HG03439 (cell line): ENCODE results near the gene STARD3.
A peak's percentile ranks its signal among the peaks of the same experiment; 100 is the strongest.
"Not testable (repeated sequence)": the region's sequence is repeated elsewhere in the genome, so short reads cannot be mapped to it uniquely, and the experiment has no call there.

Experiments
- ATAC-seq: cut with Tn5 transposase; IDR thresholded peaks from one replicate; pipeline ENCODE4 v1.9.1; 2021; ENCODE audit warnings: mild to moderate bottlenecking, moderate library complexity; ENCODE audit not compliant: unreplicated experiment

Gene STARD3

DNA sequence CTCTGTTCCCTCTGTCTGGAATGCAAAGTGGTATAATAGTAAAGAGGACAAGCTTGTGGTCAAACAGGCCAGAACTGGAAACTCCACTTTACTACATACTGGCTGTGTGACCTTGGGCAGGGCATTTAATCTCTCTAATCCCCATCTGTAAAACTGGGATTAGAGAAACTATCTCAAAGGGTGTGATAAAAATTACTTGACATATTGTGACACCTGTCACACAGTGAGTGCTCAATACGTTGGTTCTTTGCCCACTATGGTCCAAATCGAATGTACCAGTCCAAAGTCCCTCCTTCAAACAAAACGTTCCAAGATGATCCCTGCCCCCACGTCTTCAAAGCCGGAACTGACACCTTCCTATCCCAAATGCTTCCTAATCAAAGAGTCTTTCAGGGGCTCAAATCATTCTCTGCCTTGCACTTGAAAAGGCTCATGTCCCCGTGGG lies 50.2 kb downstream of the STARD3 start:
- no peak for ATAC-seq

DNA sequence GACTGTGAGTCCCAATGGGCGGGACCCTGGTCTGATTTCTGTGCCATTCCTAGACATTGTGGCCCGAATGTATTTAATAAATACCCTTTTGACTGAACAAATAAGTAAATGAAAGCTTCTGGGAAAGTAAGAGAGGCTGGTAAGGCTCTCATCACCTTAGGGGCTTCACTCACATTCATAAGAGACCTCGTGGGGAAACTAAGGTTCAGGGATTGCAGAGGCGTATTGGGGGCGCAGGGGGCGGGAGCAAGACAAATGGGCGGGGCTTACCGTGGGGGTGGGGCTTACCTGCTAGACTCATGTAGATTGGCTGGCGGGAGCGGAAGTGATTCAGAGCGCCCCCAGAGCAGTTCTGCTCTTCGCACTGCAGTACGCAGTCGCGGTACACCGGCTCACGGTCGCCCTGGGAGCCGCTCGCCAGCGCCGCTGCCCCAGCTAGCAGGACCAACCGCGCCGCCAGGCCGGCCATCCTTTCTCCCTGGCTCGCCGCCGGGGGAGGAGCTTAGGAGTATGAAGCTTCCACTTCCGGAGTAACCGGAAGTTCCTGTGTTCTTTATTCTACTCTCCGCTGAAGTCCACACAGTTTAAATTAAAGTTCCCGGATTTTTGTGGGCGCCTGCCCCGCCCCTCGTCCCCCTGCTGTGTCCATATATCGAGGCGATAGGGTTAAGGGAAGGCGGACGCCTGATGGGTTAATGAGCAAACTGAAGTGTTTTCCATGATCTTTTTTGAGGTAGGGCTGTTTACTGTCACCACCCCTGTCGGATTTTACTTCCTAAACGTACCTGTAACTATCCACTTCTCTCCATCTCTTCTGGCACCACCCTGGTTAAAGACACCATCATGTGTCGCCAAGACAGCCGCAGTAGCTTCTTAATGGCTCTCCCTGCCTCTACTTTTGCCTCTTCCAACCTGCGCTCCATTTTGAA lies 50.9 kb downstream of the STARD3 start, which contains the start of gene PGAP3:
Gene PGAP3 (minus strand): TSS at position 512 of the 929 bp plus-strand sequence. CDS start 43 bp downstream, at position 469.
- peak; percentile 95 for ATAC-seq

DNA sequence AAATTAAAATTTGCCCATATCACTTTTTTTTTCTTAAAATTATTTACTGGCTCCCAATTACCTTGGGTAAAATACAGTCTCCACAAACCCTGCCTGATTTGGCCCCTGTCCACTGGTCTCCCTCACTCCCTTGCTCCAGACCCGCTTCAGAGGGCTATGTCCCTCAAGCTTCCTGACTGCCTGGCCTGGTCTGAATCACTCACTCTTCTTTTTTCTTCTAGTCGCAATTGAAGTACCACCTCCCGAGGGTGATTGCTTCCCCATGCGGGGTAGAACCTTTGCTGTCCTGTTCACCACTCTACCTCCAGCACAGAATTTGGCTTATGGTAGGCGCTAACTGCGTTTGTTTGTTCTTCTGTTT lies 51.5 kb downstream of the STARD3 start:
- no peak for ATAC-seq

DNA sequence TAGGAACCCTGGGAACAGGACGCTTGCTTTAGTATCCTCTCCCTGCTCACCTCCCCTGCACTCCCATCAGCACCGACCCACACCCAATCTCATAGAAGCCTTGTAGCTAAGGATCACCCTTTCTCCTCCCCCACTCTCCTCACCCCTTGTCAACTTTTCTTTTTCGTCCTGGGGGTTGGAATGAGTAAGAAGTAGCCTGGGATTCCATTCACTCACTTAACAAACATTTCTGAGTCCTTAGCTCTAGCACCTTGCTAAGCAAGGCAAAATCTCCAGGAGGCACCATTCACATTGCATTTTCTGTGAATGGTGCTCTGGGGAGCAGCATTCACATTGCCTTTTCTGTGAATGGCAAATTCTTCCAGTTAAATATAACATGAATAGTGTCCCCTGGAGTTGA lies 52.0 kb downstream of the STARD3 start:
- ATAC-seq, result no peak

DNA sequence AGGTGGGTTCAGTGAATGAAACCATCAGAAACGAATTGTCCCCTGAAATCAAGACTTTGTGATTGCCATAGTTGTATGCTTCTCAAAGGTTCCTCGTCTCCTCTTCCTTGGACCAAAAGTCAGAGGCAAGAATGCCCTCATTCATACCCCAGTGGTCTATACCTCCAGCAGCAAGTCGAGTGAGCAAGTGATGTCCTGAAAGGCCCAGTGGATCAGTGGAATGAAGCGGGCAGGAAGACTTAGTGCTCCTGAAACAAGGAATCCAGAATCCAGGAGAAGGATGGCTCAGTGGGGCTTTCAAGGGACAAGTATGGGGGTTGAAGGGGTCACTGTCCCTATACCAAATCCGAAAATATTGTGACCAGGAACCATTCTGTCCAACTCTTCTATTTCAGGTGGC lies 57.6 kb downstream of the STARD3 start:
- no peak for ATAC-seq

DNA sequence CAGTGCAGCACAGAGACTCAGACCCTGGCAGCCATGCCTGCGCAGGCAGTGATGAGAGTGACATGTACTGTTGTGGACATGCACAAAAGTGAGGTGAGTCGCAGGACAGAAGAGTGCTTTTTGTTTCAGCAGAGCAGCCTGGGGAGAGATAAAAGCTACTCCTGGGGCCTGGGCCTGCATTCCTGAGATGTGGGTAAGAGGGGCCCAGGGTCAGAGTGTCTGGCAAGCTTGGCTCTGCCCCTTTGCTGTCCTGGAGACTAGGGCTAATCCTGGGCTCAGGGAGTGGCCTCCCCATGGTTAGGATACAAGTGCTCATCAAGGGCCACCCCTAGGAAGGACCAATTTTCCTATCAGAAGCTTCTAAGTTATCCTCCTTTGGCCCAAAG lies 58.1 kb downstream of the STARD3 start:
- no peak for ATAC-seq

DNA sequence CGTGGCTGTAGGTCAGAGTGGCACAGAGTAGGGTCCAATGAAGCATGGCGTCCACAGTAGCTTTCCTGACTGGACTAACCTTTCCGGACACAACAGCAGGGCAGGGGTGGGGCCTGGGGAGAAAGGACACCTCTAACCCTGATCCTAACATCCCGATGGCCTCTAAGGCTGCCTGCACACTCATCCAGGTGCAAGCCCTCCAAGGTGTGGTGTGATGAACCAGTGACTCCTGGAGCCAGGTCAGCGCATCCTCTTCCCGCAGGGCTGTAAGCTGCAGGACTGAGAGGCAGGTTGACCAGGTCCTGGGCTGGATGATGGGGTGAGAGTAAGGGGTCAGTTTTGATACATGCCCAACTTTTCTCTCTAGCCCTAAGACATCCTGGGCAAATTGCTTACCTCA lies 59.8 kb downstream of the STARD3 start:
- no peak for ATAC-seq

DNA sequence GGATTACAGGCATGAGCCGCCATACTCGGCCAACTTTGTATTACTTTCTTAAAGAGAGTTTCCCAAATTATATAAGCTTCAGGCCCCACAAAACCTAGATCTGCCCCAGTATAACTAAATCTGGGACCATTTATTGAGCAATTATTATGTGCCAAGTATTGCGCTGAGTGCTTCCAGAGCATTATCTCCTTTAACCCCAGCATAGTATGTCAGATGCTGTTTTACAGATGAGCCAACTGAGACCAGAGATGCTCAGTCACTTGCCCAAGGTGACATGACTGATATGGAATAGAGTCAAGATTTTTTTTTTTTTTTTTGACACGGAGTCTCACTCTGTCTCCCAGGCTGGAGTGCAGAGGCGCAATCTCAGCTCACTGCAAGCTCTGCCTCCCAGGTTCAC lies 61.0 kb downstream of the STARD3 start:
- no peak for ATAC-seq

DNA sequence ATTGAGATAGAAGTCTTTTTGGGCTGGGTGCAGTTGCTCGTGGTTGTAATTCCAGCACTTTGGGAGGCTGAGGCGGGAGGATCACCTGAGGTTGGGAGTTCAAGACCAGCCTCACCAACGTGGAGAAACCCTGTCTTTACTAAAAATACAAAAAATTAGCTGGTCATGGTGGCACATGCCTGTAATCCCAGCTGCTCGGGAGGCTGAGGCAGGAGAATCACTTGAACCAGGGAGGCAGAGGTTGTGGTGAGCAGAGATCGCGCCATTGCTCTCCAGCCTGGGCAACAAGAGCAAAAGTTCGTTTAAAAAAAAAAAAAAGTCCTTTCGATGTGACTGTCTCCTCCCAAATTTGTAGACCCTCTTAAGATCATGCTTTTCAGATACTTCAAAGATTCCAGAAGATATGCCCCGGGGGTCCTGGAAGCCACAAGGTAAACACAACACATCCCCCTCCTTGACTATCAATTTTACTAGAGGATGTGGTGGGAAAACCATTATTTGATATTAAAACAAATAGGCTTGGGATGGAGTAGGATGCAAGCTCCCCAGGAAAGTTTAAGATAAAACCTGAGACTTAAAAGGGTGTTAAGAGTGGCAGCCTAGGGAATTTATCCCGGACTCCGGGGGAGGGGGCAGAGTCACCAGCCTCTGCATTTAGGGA lies 62.3 kb downstream of the STARD3 start:
- not testable (repeated sequence) for ATAC-seq

DNA sequence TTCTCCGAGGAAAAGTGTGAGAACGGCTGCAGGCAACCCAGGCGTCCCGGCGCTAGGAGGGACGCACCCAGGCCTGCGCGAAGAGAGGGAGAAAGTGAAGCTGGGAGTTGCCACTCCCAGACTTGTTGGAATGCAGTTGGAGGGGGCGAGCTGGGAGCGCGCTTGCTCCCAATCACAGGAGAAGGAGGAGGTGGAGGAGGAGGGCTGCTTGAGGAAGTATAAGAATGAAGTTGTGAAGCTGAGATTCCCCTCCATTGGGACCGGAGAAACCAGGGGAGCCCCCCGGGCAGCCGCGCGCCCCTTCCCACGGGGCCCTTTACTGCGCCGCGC lies 62.8 kb downstream of the STARD3 start, which contains the start of gene ERBB2:
Gene ERBB2 (plus strand): TSS at position 247 of the 330 bp plus-strand sequence. CDS start 175 bp downstream, outside the sequence.
- ATAC-seq, result no peak

DNA sequence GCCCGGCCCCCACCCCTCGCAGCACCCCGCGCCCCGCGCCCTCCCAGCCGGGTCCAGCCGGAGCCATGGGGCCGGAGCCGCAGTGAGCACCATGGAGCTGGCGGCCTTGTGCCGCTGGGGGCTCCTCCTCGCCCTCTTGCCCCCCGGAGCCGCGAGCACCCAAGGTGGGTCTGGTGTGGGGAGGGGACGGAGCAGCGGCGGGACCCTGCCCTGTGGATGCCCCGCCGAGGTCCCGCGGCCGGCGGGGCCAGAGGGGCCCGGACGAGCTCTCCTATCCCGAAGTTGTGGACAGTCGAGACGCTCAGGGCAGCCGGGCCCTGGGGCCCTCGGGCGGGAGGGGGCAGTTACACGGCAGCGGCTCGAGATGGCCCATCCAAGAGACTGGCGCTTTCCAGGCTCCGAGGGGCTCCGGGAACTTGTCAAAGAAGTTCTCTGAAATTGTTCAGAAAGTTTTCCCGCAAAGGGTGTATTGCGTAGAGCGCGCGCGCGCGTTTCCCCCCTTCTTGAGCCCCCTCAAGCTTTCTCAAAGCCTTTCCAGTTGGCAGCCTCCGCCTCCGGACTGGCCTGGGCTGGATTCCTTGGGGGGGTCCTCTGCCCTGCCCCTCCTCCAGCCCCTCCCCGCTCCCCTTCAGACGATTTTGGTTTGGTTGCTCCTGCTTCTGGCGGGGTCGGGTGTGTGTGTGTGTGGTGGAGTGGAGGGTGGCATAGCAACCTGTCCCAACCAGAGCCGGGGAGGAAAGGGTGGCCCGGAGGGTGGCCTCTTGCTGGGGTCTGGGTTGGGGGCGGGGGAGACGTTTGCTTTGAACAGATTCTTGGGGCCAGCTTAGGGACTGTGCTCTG lies 63.4 kb downstream of the STARD3 start:
- no peak for ATAC-seq

DNA sequence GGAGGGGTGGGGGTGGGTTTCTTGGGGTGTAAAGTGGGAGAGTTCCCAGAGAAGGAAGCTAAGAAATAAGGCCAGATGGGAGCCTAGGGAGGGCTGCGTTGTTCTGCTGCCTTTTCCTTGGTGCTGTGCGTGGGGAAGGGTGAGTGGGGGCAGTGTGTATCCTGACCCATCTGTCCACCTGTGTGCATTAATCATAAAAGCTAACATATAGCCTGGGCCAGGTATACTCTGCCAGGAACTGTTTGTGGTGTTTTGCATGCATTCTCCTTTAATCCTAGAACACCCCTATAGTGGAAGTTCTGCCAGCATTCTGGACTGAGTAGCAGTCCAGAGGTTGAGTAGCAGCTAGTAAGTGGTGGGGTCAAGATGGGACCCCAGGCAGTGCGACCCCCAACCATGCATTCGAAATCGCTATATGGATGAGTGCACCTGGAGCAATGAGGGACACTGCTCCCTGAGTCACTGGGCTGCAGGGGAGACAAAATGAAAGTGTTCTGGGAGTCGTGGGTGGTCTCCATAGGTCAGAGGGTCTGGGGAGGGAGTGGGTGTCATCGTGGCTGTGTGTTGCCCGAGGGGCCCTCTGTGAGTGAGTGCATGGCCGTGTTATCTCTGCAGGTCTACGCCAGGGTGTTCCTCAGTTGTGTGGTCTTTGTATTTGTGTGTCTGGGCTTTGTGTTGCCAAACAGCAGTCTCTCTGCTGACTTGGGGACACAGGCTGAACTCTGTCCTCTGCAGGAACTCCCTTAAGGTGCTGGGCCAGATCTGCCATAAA lies 64.3 kb downstream of the STARD3 start:
- ATAC-seq, result no peak

DNA sequence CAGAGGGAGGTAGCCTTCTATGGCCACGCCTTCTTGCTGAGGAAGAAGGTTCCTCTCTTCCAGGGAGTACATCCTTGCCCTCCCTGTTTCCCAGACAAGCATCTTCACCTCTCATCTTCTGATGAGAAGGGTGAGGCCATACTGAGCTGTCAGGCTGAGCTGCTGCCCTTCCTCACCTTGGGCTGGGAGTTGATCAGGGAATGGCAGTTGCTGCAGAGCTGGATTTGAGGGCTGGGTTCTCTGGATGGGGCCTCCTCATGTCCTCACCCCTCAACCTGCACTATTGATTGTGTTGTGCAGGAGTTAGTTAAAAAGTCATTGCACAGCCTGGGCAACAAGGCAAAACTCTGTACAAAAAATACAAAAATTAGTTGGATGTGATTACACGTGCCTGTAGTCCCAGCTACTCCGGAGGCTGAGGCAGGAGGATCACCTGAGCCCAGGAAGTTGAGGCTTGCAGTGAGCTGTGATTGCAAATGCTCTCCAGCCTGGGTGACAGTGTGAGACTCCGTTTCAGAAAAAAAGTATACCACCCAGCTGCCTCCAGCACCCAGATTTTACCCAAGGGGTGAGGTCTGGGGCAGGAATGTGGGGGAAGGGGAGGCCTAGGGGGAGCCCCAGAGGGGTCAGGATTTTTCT lies 65.0 kb downstream of the STARD3 start:
- no peak for ATAC-seq

DNA sequence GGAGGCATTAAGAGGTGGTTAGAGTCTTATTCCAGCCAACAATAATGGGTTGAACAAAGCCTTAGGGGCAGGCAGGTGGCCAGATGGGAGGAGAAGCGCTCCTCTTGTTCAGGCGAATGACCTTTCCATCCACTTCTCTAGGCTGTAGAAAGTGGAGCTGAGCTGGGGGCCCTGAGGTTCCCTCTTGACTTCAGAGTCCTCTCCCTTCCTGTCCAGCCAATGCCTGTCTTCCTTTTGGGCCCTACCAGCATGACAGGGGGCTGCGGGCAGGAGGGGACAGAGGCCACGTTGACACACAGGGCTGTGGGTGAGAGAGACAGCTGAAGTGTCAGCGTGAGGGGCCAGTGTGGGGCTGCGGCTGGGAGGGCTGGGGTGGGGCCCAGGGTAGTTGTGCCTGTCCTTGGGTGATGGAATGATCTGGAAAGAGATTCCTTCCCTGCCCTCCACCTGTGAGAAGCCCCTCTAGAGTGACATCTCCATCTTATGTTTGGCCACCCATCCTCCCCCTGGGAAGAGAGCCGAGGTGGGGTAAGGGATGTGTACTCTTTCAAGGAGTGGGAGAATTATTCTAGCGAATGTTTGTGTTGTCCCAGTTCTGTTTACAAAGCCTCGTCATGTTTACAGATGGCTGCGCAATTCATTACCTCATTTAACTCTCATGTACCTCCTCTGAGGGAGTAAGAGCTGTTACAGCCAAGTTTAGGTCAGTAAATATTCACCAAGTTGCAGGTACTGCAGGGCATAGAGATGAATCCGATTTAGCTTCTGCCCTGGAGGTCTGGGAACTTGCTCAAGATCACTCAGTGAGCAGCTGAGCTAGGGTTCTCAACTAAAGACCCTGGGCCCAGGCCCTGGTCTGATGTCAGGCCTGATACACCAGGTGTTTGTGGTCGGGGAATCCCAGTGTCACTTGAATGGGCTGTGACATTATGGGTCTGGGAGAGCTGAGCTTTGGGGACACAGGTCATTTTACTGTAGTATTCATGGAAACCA lies 66.3 kb downstream of the STARD3 start:
- no peak for ATAC-seq

DNA sequence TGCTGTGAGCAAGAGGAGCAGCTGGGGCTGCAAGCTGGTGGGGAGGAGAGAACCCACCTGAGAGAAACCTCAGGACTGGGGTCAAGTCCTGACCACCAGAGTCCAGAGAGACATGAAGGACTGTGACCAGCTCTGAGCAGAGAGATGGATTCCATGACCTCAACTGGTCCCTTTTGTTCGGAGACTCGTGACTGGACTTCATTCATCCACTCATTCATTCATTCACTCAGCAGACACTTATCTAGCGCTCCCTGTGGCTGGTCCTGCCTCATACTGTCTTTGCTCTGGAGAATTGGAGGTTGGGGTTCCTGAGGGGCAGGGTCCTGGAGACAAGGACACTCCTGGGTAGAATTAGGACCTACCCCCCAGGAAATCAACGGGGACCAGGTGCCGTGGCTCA lies 67.0 kb downstream of the STARD3 start:
- ATAC-seq, result no peak

DNA sequence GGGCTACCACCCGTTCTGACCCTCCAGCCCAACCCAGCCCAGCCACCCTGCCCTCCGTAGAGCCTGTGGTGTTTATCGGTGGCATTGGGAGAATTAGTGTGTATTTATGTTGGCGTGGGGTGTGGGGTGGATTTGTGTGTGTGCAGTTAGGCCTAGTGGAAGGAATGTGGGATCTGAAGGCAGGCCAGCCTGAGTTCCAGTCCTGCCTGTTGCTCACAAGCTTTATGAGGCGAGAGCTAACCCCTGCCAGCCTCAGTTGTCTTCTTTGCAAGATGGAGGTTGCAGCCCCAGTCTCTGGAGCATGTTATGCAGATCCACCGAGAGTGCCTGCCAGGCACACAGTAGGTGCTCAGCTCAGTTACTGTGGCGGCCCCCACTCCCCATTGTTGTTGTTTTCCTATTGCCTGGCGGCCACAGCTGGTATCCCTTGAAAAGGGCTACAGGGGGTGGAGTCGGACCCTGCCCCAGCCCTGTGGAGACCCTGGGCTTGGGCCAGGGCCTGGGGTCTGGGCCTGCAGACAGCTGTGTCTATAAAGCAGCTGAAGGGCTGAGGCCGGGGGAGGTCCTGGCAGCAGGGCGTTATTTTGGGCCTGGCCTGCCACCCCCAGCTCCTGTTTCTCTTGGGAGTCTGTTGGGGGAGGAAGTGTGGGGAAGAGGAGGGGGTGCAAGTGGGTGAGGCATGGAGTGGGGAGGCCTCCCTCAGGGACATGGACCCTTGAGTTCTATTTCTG lies 68.0 kb downstream of the STARD3 start:
- no peak for ATAC-seq

DNA sequence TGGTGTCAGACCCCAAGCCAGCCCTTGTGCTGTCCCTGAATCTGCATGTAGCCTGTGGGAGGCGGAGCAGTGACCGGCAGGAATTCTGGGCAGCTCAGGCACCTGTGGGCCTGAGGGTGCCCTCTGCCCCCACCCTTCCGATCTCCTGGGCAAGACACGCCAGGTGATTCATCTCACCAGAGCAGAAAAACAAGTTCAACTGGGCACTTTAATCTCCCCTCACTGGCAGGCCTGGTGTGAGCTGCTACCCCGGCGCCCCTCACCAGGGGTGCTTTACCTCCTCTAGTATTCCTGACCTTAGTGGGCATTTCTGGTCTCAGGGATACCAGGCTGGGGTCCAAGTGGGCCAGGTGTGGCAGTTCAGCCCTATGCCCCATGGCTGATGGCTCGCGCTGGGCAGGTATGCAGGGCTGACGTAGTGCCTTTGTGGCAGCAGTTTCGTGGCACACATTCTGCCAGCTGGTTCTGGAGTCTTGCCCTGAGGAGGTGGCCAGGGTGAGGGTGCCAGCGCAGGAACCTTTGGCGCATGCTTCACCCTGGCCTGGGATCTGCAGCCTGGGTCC lies 68.9 kb downstream of the STARD3 start:
- ATAC-seq, result no peak

DNA sequence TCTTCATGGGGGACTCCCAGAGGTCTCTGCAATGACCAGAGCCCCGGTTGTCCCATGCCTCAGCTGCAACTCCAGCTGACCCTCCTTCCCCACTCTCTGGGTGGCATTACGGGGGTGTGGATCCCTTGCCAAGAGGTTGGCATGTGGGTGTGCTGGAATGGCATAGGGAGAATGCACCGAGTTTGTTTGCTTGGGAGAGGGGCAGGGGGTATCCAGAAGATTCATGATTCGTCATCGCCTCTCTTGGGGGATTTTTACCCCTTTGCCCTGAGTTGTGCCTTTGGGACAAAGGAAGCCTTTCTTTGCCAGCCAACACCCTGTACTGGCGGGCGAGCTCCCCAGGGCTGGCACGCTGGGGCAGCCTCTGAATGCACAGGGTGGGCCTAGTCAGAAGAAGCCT lies 69.4 kb downstream of the STARD3 start:
- ATAC-seq, result no peak
